HG03442 (cell line): Measurements from ENCODE around the gene UBE2Q1.

Source experiments
- ATAC-seq: cut with Tn5 transposase; IDR thresholded peaks from one replicate; pipeline ENCODE4 v1.9.1; 2021; ENCODE audit warnings: mild to moderate bottlenecking, moderate library complexity; ENCODE audit not compliant: unreplicated experiment

UBE2Q1 gene

DNA sequence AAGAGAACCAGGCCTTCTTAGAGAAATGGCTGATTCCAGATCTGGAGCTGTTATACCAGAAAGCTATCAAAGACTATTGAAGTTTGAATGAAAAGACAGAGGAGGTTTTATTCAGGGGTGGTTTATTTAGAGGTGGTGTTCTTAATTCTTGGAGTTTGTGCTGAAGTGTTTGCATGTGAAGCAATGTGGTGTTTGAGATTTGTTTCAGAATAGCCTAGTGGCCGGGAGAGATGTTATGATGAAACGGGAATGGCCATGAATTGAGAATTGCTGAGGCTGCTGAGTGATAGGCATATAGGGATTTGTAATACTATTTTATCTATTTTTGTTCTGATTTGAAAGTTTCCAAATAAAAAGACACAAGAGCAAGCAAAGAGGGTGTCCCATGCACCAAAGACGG, 45.7 kb downstream of the UBE2Q1 start:
- ATAC-seq = no peak

DNA sequence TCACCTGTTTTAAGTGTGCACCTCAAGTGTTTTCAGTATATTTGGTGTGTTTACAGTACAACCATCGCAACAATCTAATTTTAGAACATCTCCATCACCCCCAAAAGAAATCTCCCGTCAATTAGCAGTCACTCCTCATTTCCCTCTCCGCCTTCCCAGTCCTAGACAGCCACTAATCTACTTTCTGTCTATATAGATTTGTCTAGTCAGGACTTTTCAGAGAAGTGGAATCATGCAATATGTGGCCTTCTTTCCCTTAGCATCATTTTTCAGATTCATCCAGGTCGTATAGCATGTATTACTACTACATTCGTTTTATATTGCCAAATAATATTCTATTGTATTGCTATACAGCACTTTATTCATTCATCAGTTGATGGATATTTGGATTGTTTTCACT, 54.6 kb downstream of the UBE2Q1 start:
- ATAC-seq = no peak

DNA sequence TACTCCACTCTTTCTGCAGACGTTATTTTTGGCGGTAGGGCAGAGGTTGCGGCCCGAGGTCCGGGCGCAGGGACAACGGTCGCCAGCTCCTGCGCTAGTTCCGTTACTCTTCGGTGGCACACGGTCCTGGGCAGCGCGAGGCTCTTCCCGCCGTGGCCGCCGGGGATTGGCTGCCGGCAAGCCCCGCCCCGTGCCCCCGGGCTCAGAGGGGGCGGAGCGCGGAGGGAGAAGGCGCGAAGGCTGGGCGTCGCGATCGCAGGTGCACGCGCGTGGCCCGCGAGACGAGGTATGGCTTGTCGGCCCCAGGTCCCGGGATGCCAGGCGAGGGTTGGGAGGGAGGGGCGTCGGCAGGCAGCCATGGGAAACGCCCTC, 55.7 kb downstream of the UBE2Q1 start:
- ATAC-seq = no peak

DNA sequence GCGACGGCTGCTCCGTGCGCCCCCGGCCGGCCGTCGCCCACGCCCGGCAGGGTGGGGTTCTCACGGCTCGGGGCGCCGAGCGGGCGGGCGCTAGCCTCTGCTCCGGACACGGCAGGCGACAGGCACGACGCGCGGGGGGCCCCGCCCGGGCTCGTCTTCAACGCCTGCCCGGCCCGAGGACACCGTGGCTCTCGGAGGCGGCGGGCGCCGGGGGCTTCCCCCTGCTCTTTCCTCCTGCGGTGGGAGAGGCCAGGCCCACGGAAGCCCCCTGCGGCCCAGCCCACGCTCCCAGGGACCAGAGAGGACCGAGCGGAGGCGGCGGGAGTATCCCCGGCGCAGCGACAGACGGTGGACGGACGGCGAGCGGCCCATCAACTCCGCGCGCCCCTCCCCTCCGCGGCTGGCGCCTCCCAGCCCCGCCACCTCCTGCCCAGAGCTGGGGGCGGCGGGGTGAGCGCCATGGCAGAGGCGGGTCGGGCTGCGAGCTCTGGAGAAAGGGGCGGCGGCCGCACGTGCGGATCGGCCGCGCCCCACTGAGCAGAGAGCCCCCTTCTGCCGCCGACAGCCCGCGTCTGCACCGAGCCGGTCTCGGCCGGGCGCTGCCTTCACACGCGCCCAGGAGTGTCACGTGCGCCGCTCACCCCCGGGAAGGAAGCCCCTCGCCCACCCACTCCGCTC, 56.3 kb downstream of the UBE2Q1 start, which contains the start of the genes SHE and TDRD10:
Gene SHE (minus strand): TSS at position 347 of the 678 bp plus-strand sequence. CDS start 386 bp downstream, outside the sequence.
Gene TDRD10 (plus strand): TSS at position 154 of the 678 bp plus-strand sequence. CDS start 4,685 bp downstream, outside the sequence.
- no peak for ATAC-seq

DNA sequence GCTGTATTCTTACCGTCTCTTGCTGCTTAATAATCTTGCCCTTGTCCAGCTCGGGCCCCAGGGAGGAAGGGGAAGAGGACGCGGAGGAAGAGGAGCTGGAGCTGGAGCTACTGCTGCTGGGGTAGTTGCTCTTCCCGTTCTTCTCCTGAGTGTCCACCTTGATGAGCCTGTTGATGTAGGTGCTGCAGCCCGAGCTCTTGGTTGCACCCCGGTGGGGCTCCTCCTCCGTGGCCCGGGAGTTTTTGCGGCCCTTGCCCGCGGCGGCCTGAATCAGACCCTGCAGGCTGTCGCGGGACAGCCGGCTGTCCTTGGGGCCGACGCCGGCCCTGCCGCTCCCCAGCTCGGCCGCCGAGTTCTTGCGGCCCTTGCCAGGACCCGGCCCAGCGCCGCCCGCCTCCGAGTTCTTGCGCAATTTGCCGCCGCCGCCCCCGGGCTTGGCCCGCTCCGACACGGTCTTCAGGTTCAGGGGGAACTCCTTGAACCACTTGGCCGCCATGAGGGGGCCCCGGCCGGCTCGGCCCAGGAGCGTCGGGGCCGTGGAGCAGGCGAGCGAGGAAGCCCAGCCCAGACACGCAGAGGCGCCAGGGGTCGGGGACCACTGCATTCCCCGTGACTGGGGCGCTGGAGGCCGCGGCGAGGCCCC, 56.9 kb downstream of the UBE2Q1 start:
- ATAC-seq = no peak

DNA sequence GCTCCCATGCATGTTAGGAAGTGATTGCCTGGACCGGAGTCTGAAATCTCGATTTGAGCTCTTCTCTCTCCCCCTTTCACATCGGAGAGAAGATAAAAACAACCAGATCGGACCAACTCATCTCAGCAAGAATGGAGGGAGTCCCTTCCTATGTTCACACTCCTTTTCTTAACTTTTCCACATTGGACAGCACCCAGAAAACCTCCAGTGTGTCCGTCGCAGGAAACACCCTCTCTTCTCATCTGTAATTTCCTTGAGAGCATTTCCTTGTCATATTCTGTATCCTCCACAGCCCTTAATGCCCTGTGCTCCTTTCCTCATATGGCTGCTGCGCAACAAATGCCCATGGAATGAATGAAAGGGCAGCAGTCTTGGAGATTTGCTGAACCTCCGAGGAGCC, 57.9 kb downstream of the UBE2Q1 start:
- no peak for ATAC-seq

DNA sequence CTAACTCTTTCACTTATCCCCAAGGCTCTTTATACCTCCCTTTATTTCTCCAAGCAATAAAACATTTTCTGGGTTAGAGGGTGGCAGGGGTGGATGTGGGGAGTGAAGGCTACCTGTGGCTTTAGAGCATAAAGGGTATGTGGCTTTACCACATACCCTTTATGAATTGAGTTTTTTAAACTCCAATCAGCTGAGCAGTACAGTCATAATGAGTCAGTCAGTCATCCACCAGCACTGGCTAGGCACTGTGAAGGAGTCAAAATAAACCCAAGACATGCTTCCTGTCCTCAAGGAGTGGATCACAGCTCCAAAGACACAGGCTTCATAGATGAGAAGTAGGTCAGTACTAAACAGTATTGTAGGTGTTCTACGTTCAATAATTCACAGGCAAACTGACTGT, 59.0 kb downstream of the UBE2Q1 start:
- ATAC-seq = no peak
